IPS DF 19.7 (cell line): ENCODE measurements around the gene MICAL2.

Experiments
- DNase-seq: peaks from one replicate; pipeline ENCODE4 v3.0.0-alpha.2; 2013; ENCODE audit warnings: low read depth, low spot score

MICAL2 gene

DNA sequence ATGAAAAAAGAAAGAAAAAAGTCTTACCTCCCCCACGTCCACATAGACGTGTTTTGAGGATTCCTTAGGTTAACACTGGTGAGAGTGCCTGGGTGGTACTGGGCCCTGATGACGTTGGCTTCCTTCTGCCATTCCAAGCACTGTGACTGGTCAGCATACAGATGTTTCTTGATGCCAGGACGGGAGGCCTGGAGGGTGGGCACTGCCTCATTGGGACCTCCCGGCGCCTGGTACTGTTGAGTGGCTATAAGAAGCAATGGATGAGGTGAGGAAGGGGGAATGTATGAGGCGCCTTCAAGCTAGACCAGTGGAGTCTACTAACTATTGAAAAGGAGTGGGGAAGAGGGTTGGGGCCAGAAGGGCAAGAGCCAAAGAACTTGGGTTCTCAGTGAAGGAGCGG lies 45.3 kb downstream of the MICAL2 start:
- DNase-seq, result no peak

DNA sequence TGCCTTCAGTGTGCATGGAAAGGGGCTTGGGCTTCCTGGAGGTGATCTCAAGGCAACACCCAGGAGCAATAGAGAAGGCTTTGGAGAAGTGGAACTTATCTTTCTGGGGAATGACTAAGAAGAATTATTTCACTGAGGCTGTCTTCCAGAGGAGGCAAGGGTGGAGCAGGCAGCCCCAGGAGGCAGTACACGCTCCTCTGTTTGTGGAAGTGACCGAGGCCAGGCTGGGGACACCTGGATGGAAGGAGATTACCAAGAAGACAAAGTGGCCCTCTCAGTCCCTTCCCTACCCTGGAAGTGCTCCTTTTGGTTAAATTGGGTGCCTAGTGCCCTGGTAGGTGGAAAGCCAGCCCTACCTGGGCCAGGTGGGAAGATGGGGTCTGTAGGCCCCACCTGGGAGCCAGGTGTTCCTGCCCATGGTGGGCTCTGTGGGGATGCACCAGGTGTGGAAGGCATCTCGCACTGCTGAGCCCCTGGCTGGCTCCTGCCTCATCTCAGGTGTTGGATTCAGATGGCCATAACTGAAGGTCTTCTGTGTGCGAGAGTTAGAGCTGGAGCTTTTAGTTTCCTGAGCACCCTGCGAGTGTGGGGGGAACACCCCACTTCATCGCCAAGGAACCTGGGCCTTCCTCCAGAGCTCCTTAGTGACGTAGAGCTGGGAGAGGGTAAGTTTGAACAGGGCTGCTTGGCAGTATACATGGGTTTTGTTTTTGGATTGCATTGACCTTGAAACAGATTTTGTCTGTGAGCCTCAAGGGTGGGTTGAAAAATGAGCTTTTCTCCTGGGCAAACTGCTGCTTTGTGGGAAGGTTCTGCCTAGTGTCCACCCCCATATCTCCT lies 46.1 kb downstream of the MICAL2 start:
- DNase-seq, result no peak

GRCh38 chr11:12157241-12157661 lies 46.9 kb downstream of the MICAL2 start:
- DNase-seq, result no peak

GRCh38 chr11:12158909-12159308 lies 48.5 kb downstream of the MICAL2 start:
- DNase-seq, result no peak

- no peak for DNase-seq
These were observed 49.1 kb downstream of the MICAL2 start for GRCh38 chr11:12159351-12160099.

DNA sequence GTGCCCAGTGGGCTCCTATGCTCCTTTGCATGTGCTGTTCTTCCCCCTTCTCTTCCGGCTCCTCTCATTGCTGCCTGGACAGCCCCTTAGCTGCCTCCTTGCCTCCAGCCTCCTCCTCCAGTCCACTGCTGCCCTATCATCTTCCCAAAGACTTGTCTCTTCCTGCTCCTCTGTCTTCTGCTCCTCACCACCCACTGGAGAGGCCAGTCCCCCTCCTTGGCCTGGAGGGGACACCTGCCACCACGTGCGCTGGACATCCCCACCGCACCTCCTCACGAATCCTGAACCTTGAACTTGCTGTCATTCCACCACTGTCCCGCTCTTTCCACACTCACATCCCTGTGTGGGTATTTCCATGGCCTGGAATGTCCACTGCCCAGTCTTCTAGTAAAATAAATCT lies 49.8 kb downstream of the MICAL2 start:
- DNase-seq, result no peak

DNA sequence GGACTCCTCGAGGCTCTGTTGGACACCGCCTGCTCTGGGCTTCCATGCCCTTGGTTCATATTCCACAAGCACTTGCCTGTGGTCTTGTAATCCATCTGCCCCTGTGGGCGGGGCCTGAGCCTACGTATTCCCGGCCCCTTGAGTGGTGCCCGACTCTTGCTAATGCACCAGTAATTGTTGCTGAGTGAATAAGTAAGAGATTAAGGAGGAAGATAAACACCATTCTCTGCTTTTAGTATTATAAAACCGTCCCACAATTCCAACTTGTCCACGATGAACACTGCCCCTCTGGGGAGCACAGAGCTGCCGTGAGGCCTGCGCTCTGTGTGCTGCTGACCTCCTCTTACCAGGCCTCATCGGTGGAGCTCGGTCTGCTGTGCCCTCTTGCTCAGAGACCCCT lies 50.3 kb downstream of the MICAL2 start:
- no peak for DNase-seq

DNA sequence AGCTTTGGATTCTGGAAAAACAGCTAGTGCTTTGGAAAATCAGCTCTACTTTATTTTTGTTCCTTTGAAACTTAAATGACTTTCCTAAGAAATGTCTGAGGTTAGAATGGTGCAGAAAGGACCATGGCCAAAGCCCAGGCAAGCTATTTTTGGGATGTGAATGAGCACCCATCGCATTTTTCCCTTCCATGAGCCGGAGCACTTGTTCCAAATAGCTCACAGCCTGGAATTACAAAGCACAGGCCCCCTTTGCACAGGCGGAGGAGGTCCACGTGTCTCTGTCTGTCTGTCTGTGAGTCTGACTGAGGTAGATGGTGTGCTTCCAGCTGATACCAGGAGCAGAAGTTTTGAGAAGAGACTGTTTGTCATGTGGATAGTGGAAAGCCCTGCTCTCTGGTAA lies 50.7 kb downstream of the MICAL2 start:
- DNase-seq, result no peak

DNA sequence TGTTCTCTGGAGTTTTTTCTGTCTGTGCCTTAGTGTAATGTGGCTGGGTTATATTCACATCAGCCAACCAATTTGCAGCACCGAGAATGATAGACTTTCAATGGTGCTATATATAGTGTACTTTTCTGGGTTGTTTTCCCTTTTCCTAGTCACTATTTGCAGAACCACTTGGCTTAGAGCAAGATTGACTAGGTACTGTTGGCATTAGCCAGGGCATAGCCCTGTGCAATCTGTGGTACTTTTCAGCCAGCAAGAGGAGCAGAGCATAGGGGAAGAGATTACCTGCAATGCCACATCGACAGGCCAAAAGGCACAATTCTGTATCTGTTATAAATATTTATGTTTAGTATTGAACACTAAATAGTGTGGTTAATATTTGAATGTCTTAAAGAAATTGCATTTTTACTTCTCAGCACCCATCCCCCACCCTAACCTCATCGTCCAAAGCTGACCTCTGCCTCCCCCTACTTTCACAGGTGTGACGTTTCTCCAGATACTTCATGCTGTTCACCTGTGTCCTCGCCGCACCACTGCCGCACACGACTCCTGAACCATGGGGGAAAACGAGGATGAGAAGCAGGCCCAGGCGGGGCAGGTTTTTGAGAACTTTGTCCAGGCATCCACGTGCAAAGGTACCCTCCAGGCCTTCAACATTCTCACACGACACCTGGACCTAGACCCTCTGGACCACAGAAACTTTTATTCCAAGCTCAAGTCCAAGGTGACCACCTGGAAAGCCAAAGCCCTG lies 51.4 kb downstream of the MICAL2 start:
- DNase-seq, result no peak

DNA sequence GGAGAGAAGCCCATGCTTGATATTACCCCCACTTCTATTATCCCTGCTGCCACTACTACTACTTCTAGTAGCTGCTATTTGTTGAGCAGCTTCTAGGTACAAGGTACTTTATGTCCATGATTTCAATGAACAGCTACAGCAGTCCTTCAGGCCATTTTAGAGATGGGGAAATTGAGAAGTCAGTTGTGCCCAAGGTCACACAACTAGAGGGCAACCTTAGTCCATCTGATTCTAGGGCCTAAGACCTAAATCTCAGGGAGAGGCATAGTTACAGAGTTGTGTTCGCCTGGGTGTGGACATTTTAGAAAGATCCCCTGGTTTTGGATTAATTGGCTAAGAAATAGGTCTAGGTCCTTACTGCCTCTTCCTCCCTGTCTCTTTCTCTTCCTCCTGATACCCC lies 52.3 kb downstream of the MICAL2 start:
- DNase-seq, result no peak

- DNase-seq, result no peak
These were observed 53.0 kb downstream of the MICAL2 start for GRCh38 chr11:12163181-12163941.

DNA sequence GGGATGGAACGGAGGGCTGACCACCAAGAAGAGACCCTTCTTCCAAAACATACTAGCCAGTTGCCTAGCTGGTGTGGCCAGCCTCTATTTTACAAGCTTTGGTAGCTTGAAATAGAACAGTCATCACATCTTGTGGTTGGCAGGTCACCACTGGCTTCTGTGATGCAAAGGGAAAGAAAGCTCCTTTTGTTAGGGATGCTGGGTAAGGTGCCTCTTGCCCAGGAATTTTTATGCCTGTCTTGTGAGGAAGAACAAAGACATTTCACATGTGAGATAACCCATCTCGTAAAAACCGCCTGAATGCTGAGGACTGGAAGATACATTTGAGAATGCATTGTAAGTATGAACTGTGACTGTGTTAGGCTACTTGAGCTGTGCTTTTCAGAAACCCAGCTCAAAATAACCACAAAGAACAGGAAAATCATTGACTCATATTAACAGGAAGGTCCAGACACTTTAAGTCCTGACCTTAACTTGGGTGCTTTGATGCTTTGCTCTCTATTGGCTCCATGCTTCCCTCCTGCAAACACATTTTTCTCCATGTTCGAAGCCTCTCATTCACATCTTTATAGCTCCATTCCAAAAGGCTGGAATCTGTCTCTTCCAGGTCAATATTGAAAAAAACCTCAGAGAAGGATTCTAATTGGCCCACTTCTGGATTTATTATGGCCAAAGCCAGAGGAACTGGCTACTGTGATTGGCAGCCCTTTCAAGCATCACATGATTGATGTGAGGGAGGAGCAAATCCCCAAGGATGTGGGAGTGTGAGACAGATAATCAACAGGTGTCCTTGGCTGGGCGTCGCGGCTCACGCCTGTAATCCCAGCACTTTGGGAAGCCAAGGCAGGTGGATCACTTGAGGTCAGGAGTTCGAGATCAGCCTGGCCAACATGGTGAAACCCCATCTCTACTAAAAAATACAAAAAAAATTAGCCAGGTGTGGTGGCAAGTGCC lies 53.9 kb downstream of the MICAL2 start:
- DNase-seq, result no peak

DNA sequence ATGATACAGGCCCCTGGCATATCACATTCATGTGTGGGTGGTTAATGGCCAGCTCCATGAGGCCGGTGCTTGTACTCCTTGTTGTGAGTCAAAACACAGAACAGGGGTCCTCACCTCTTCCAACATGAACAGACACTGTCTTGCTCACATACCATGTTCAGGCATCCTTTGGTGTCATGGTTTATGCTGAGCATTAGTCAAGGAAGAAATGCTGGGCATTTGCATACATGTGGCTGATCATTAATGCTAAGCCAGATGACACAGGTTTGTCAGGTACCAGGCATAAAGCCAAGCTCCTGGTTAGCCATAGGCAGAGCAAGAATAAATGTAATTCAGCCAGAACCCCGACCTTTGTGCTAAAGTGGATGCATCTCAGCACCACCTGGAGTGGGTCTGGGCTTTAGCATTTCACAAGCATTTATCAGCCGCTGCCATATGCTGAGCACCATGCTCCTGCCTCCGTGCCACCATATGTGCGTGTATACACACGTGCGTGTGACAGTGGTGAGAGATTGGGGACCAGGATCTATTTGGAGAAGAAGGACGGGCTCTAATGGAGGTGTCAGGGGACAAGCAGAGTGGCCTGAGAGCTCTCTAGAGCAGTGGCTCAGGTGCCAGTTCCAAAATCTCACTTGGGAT lies 55.0 kb downstream of the MICAL2 start:
- DNase-seq, result no peak

DNA sequence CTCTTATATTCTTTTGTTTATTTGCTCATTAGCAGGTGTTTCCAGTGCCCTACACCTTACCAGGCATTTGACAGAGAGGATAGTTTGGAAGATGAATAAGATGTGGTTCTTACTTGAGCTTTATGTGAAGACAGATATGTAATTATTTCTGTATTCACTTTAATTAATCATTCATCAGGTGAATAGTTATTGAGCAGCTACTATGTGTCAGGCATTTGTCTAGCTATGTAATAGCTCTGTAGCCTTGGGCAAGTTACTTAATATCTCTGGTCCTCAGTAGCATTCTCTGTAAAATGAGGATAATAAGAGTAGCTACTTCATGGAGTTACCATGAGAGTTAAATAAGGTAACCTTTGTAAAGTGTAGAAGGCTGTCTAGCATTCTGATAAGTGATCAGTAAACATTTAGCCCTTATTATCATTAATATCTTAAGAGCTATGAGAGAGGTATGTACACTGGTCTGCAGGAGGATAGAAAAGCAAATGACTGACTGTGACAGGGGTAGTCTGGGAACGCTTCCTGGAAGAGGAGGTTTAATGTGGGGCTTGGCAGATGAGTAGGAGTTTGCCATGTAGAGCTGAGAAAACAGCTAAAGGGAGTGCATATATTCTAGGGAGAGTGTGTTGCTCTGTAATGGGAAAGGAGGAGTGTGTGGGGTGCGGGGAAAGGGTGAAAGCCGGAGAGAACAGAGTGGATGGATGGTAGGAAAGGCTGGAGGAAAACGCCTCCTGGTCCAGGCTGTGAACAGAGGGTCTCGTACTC lies 56.1 kb downstream of the MICAL2 start:
- no peak for DNase-seq

DNA sequence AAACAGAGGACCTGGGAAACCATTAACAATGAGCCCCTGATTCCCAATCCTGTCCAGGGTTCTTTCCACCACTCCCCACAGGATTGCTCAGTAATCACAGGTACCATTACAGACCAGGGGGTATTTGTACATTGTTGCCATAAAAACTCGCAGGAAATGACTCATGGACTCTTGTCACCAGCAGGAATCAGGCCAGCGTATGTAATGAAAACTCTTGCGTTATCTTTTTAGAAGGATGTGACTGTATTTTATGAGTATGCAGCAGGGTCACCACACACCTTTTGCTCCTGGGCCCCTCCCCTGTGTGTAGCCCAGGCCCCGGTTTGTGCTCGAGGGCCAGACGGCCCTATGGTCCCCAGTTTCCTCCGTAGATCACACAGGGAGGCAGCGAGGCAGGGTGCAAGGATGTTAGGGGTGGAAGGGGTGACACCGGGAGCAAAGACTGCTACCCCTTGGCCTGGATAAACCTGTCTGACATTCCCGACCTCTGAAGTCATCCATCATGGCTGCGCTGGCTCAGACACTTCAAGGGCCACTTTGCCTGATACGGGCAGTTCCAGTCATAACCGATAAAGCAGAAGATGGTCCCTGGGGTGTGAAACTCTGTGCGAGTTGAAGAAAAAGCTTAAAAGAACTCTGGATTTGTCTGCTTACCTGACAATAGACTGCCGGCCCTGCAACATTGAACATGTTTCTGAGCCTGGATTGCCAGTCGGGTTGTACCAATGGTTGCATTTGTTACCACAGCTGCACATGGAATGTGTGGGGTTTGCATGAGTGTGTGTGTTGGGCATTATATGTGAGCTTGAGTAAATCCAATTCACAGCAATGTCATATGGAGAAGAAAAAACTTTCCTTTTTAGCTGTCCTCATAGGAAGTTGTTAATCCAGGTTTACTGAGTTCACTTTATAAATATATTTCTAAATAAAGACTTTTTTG lies 56.9 kb downstream of the MICAL2 start:
- no peak for DNase-seq

DNA sequence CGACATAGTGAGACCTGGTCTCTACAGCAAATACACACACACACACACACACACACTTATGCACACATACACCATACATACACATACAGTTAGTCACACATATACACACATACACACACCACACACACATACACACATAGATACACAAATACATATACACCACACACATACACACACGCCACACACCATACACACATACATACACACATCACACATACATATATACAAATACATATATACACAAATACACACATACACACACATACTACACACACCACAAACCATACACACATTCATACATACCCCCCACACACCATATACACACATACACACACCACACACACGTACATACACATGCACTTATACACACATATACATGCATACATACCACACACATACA lies 57.7 kb downstream of the MICAL2 start:
- no peak for DNase-seq

GRCh38 chr11:12169822-12170221 lies 59.4 kb downstream of the MICAL2 start:
- DNase-seq, result no peak

- DNase-seq, result no peak
These were observed 60.1 kb downstream of the MICAL2 start for GRCh38 chr11:12170501-12170900.
